Kasumi-1 (cell line): ENCODE results near the gene PPFIA2.
A peak's percentile ranks its signal among the peaks of the same experiment; 100 is the strongest.
"Not testable (repeated sequence)": the region's sequence is repeated elsewhere in the genome, so short reads cannot be mapped to it uniquely, and the experiment has no call there.

Experiments
- DNase-seq, 2 experiments: peaks; one replicate each; lab custom pipeline; 2025; lab: John Stamatoyannopoulos, UW

Gene PPFIA2

GRCh38 chr12:81261508-81262207 lies 497.5 kb downstream of the PPFIA2 start:
- no peak for DNase-seq

- no peak for DNase-seq
Observed at GRCh38 chr12:81259360-81259759, 499.8 kb downstream of the PPFIA2 start.

- peak; percentile 54 to 75 for DNase-seq
Observed at GRCh38 chr12:81257947-81258551, 501.1 kb downstream of the PPFIA2 start.

GRCh38 chr12:81255947-81256346 lies 503.2 kb downstream of the PPFIA2 start:
- DNase-seq: no peak

GRCh38 chr12:81255456-81255855 lies 503.7 kb downstream of the PPFIA2 start:
- DNase-seq: no peak

GRCh38 chr12:81253360-81253759 lies 505.8 kb downstream of the PPFIA2 start:
- no peak for DNase-seq

GRCh38 chr12:81252228-81252627 lies 506.9 kb downstream of the PPFIA2 start:
- DNase-seq: no peak

GRCh38 chr12:81249976-81250375 lies 509.2 kb downstream of the PPFIA2 start:
- DNase-seq: no peak

- no peak for DNase-seq
Observed at GRCh38 chr12:81245907-81246570, 513.1 kb downstream of the PPFIA2 start.

GRCh38 chr12:81245458-81245857 lies 513.7 kb downstream of the PPFIA2 start:
- no peak for DNase-seq

- DNase-seq: no peak
Observed at GRCh38 chr12:81231574-81232368, 527.4 kb downstream of the PPFIA2 start.

GRCh38 chr12:81229759-81230158 lies 529.4 kb downstream of the PPFIA2 start:
- DNase-seq: no peak

GRCh38 chr12:81224626-81225025 lies 534.5 kb downstream of the PPFIA2 start:
- DNase-seq: no peak

- no peak for DNase-seq
Observed at GRCh38 chr12:81222846-81223592, 536.1 kb downstream of the PPFIA2 start.

- DNase-seq: no peak
Observed at GRCh38 chr12:81221681-81222080, 537.5 kb downstream of the PPFIA2 start.

GRCh38 chr12:81216739-81217138 lies 542.4 kb downstream of the PPFIA2 start:
- no peak for DNase-seq

GRCh38 chr12:81212996-81213696 lies 546.0 kb downstream of the PPFIA2 start:
- no peak for DNase-seq

GRCh38 chr12:81211306-81211705 lies 547.8 kb downstream of the PPFIA2 start:
- DNase-seq: no peak

GRCh38 chr12:81209772-81210225 lies 549.4 kb downstream of the PPFIA2 start:
- DNase-seq: not testable (repeated sequence)

GRCh38 chr12:81209012-81209411 lies 550.1 kb downstream of the PPFIA2 start:
- DNase-seq: no peak
